Chondrocyte (in vitro differentiated cells): ENCODE data around the gene AK9. TPM values are rescaled to one million over a fixed set of nuclear protein-coding genes. Genes with fewer than 3 reads are reported as not detected.

Experiments used
- DNase-seq: peaks from one replicate; pipeline ENCODE4 v3.0.0; 2021; ENCODE audit warnings: mixed read lengths, low spot score
- H3K27ac Mint-ChIP-seq: one replicate; pipeline ENCODE4 v1.8.0; 2021; ENCODE audit warnings: mild to moderate bottlenecking, moderate library complexity, mixed read lengths; ENCODE audit not compliant: unreplicated experiment
- H3K27me3 Mint-ChIP-seq: 2 replicates; pipeline ENCODE4 v1.8.0; 2021; ENCODE audit warnings: low read depth, mixed read lengths
- H3K36me3 Mint-ChIP-seq: 2 replicates; pipeline ENCODE4 v1.8.0; 2021; ENCODE audit warnings: low read depth, mixed read lengths
- H3K4me1 Mint-ChIP-seq: 2 replicates; pipeline ENCODE4 v1.8.0; 2021; ENCODE audit warnings: low read depth, mild to moderate bottlenecking, mixed read lengths
- H3K4me3 Mint-ChIP-seq: one replicate; pipeline ENCODE4 v1.8.0; 2021; ENCODE audit warnings: mild to moderate bottlenecking, moderate library complexity, mixed read lengths; ENCODE audit not compliant: unreplicated experiment
- H3K9me3 Mint-ChIP-seq: 2 replicates; pipeline ENCODE4 v1.8.0; 2021; ENCODE audit warnings: low read depth, mixed read lengths
- total RNA-seq: library from RNA; stranded (reverse); gene quantifications from 3 replicates; pipeline ENCODE4 v1.2.1, GENCODE V29; 2021
- TF ChIP-seq, protein P1 (sequence below): fragments of 200-600 bp; sonication (generic); IDR thresholded peaks from 2 replicates; pipeline ENCODE4 v1.5.0; 2021; ENCODE audit warnings: antibody characterized with exemption, mild to moderate bottlenecking, moderate library complexity

AK9 gene
- total RNA-seq, 1 donor from 2014 or later, result 4.4 TPM

DNA sequence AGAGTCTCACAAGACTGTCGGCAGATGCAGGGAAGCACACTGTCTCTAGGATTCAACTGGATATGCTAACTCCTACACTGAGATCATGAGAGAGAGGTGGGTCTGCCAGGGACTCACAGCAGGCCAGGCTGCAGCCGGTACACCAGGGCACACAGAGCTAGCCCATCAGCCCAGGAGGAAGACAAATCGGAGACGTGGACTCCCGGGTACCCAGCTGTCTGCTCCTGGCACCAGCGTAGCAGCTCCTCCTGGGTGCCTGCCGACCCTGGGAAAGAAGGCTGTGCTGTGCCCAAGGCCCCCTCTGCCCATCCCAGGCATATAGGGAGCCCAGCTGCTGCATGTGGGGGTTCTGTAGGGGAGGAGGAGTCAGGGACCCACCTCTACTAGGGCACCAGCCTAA is 242.4 kb downstream of the AK9 start:
- no peaks in the 10 kb centered on the region for H3K9me3 Mint-ChIP-seq
- H3K27ac Mint-ChIP-seq, result no peak overlapping the region
- H3K4me3 Mint-ChIP-seq, result no peak overlapping the region
- peaks cover 7% of the 10 kb centered on the region for H3K4me1 Mint-ChIP-seq
- H3K27me3 Mint-ChIP-seq, result no peaks in the 10 kb centered on the region
- TF ChIP-seq, protein P1, sequence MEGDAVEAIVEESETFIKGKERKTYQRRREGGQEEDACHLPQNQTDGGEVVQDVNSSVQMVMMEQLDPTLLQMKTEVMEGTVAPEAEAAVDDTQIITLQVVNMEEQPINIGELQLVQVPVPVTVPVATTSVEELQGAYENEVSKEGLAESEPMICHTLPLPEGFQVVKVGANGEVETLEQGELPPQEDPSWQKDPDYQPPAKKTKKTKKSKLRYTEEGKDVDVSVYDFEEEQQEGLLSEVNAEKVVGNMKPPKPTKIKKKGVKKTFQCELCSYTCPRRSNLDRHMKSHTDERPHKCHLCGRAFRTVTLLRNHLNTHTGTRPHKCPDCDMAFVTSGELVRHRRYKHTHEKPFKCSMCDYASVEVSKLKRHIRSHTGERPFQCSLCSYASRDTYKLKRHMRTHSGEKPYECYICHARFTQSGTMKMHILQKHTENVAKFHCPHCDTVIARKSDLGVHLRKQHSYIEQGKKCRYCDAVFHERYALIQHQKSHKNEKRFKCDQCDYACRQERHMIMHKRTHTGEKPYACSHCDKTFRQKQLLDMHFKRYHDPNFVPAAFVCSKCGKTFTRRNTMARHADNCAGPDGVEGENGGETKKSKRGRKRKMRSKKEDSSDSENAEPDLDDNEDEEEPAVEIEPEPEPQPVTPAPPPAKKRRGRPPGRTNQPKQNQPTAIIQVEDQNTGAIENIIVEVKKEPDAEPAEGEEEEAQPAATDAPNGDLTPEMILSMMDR, result no peak
- H3K36me3 Mint-ChIP-seq, result peaks cover 29% of the 10 kb centered on the region
- DNase-seq, result no peak

DNA sequence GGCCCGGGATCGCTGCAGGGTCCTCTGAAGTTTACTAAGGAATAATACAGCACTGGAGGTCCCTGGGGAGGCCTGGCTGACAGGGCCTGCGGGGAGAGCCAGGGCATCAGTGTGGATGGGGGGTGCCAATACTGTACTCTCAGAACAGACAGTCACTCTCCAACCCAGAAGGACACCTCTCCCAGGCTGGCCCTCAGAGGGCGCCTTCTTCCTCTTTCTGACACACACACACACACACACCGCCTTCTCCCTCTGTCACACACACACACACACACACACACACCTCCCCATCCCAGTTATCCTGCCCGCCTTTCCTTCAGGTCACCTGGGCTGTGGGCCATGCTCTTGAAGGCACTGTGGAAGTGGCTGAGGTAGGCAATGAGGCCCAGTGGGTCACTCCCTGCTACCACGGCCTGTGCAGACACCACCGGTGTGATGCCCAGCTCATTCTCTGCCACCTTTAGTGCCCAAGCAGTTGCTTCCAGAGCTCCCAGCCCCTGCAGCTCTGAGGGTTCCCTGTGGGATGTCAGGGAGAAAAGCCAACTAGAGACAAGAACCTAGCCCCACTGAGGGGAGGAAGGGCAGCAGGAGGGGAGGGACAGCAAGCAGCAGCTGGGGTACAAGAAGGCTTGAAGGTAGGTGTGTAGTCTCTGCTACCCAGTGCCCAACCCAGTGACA is 243.0 kb downstream of the AK9 start:
- Mint-ChIP-seq H3K4me1 (peaks cover 2% of the 10 kb centered on the region), H3K27ac (no peak overlapping the region), H3K36me3 (peaks cover 32% of the 10 kb centered on the region), H3K4me3 (no peak overlapping the region), H3K27me3 (no peaks in the 10 kb centered on the region), H3K9me3 (no peaks in the 10 kb centered on the region)
- TF ChIP-seq, protein P1, result no peak
- no peak for DNase-seq

DNA sequence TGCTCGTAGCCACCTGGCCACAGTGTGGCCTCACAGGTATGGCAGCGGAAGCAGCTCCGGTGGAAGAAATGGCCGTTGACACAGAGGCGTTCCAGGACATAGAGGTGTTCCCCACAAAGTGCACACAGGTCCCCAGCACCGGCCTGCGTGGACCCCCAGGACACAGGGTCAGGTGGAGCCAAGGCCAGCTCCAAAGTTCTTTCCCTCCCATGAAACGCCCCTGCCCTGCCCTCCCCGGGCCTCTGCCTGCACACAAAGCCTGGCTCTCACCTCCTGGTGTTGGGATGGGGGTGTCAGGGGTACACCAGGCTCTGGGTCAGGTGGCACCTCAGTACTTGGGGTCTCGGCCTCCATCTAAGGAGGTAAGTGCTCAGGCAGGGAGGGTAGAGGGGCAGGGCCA is 243.9 kb downstream of the AK9 start:
- Mint-ChIP-seq H3K27me3 (no peaks in the 10 kb centered on the region), H3K36me3 (peaks cover 29% of the 10 kb centered on the region), H3K27ac (no peak overlapping the region), H3K4me1 (peaks cover 8% of the 10 kb centered on the region), H3K9me3 (no peaks in the 10 kb centered on the region), H3K4me3 (no peak overlapping the region)
- no peak for DNase-seq
- TF ChIP-seq, protein P1, result no peak

DNA sequence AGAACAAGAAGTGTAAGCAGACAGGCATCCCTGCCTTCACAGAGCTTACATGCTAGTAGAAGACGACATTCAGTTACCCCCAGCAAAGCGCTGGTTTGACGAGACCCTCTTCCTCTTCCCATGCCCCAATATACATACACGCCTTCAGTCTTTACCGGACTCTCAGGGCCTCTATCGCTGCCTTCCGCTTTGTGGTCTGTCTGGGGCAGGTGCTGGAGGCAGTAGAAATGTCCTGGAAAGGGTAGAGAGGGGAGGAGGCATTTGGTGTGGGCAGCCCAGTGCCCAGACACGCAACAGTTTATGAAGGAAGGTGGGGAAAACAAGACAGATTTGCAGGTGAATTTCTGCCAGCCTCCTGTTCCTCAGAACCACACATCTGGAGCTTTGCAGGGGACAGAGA is 244.5 kb downstream of the AK9 start:
- Mint-ChIP-seq H3K36me3 (peaks cover 26% of the 10 kb centered on the region), H3K27ac (no peak overlapping the region), H3K9me3 (no peaks in the 10 kb centered on the region), H3K4me1 (peaks cover 13% of the 10 kb centered on the region), H3K27me3 (no peaks in the 10 kb centered on the region), H3K4me3 (no peak overlapping the region)
- DNase-seq, result no peak
- TF ChIP-seq, protein P1, result no peak

DNA sequence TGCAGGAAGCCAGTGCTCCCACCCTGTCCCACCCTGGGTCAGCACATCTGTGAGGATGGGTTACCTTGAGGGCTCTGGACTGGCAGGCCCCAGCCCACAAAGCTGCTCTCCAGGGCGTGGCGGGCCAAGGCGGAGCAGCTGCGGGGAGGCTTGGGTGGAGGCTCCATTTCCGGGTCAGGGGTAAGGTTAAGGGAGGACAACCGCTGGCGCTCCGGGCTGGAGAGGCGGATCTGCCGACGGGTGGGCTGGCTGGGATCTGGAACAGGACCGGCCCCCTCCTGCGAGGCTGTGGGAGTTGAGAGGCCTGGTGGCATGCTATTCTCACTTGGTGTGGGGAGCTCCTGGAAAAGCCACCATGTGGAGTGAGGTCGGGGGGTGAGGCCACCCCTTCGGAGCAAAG is 244.9 kb downstream of the AK9 start:
- TF ChIP-seq, protein P1, result no peak
- no peaks in the 10 kb centered on the region for H3K9me3 Mint-ChIP-seq
- H3K4me1 Mint-ChIP-seq, result peaks cover 18% of the 10 kb centered on the region
- H3K4me3 Mint-ChIP-seq, result no peak overlapping the region
- H3K27ac Mint-ChIP-seq, result peak overlapping the region; percentile 18
- no peak for DNase-seq
- peaks cover 25% of the 10 kb centered on the region for H3K36me3 Mint-ChIP-seq
- H3K27me3 Mint-ChIP-seq, result no peaks in the 10 kb centered on the region
